HepG2 (cell line): Measurements from ENCODE around the gene BCAS1. TPM values are rescaled to one million over a fixed set of nuclear protein-coding genes. Genes with fewer than 3 reads are reported as not detected.

Experiments
- AGO2 ChIP-seq: fragments of 200-400 bp; formaldehyde crosslinking; optimal IDR thresholded peaks from 2 replicates; pipeline ENCODE3; 2017; ENCODE audit warnings: mild to moderate bottlenecking, low read depth, low read length, moderate library complexity
- ATF5 ChIP-seq: sonication (generic); formaldehyde crosslinking; IDR thresholded peaks from 2 replicates; pipeline ENCODE4 v1.4.0; 2020; ENCODE audit warnings: mild to moderate bottlenecking, low read depth, missing genetic modification reagents
- CENPX ChIP-seq: sonication (generic); formaldehyde crosslinking; IDR thresholded peaks from 2 replicates; pipeline ENCODE4 v1.9.0; 2021; ENCODE audit warnings: mild to moderate bottlenecking, missing genetic modification reagents, moderate library complexity
- KAT2B ChIP-seq: fragments of 150-350 bp; IDR thresholded peaks from 2 replicates; pipeline ENCODE4 v1.6.1; 2014; ENCODE audit warnings: low read depth, low read length, borderline replicate concordance
- LRRFIP1 ChIP-seq: sonication (generic); formaldehyde crosslinking; conservative IDR thresholded peaks from 2 replicates; pipeline ENCODE4 v1.4.0; 2020; ENCODE audit warnings: missing genetic modification reagents
- ONECUT2 ChIP-seq: sonication (generic); formaldehyde crosslinking; IDR thresholded peaks from 2 replicates; pipeline ENCODE4 v1.4.0; 2020; ENCODE audit warnings: missing genetic modification reagents
- SNAPC5 ChIP-seq: sonication (generic); formaldehyde crosslinking; IDR thresholded peaks from 2 replicates; pipeline ENCODE4 v1.8.1; 2023; ENCODE audit warnings: mild to moderate bottlenecking, missing genetic modification reagents, borderline replicate concordance
- STAT6 ChIP-seq: sonication (generic); formaldehyde crosslinking; IDR thresholded peaks from 2 replicates; pipeline ENCODE4 v1.4.0; 2020; ENCODE audit warnings: missing genetic modification reagents, mild to moderate bottlenecking, borderline replicate concordance
- TBP ChIP-seq: sonication (generic); formaldehyde crosslinking; IDR thresholded peaks from 2 replicates; pipeline ENCODE4 v1.5.0; 2020; ENCODE audit warnings: missing genetic modification reagents
- ZBTB25 ChIP-seq: IDR thresholded peaks from 2 replicates; pipeline ENCODE4 v1.6.1; 2018; ENCODE audit warnings: missing genetic modification reagents
- ZBTB26 ChIP-seq: IDR thresholded peaks from 2 replicates; pipeline ENCODE4 v1.6.1; 2016; ENCODE audit warnings: missing compliant biosample characterization, missing genetic modification reagents, borderline replicate concordance
- ZHX1 ChIP-seq: sonication (generic); formaldehyde crosslinking; IDR thresholded peaks from 2 replicates; pipeline ENCODE4 v1.8.1; 2022; ENCODE audit warnings: low read depth, mild to moderate bottlenecking, missing genetic modification reagents
- ZNF564 ChIP-seq: sonication (generic); formaldehyde crosslinking; IDR thresholded peaks from 2 replicates; pipeline ENCODE4 v1.8.1; 2023; ENCODE audit warnings: mild to moderate bottlenecking, missing genetic modification reagents
- ZNF781 ChIP-seq: sonication (generic); formaldehyde crosslinking; IDR thresholded peaks from 2 replicates; pipeline ENCODE4 v1.5.1; 2020; ENCODE audit warnings: borderline replicate concordance, mild to moderate bottlenecking, missing genetic modification reagents; ENCODE audit errors: not compliant biosample characterization
- ZNF788 ChIP-seq: sonication (generic); formaldehyde crosslinking; IDR thresholded peaks from 2 replicates; pipeline ENCODE4 v1.5.0; 2020; ENCODE audit warnings: mild to moderate bottlenecking, missing genetic modification reagents, borderline replicate concordance
- ZSCAN29 ChIP-seq: sonication (generic); formaldehyde crosslinking; conservative IDR thresholded peaks from 2 replicates; pipeline ENCODE4 v1.4.0; 2020; ENCODE audit warnings: mild to moderate bottlenecking, missing genetic modification reagents
- polyA plus RNA-seq, 8 experiments: library from polyadenylated mRNA; depleted of rRNA in 3 of 8; stranded (reverse) in 7 of 8; unstranded in 1 of 8; fragments of >200 nt; fragmentation: Illumina TruSeq in 4 of 8; extraction: Trizol in 4 of 8; gene quantifications; 2 replicates each; pipeline versions ENCODE4 v1.2.1 to v1.2.3, GENCODE V29; 2011 to 2016; ENCODE audit warnings: low read depth in 4 of 8, missing spikeins in 1 of 8, mixed read lengths in 1 of 8; ENCODE audit not compliant: insufficient read depth in 1 of 8
- total RNA-seq, 5 experiments: library from RNA; depleted of rRNA; stranded (reverse); fragments of >200 nt; fragmentation: Illumina TruSeq; extraction: Trizol; gene quantifications; 2 replicates each; pipeline ENCODE4 v1.2.3, GENCODE V29; 2016; ENCODE audit warnings: low read depth in 1 of 5

Gene BCAS1
- total and polyA plus RNA-seq, 2 of the 13 experiments (the other 11 are each of a cell fraction or from before 2014, with no cell fraction given), result 0.55 to 0.91 TPM

GRCh38 chr20:54078296-54078984 is 8.0 kb upstream of the BCAS1 start (continued):
- TF ChIP-seq ZHX1 (no peak), ZNF788 (no peak), SNAPC5 (CRISPR knock-in tag) (no peak), ZBTB26 (no peak), KAT2B (no peak), TBP (CRISPR knock-in tag) (no peak), ZSCAN29 (CRISPR knock-in tag) (no peak), ATF5 (no peak), STAT6 (CRISPR knock-in tag) (no peak), LRRFIP1 (CRISPR knock-in tag) (no peak), AGO2 (no peak), ZNF564 (CRISPR knock-in tag) (no peak), ZNF781 (CRISPR knock-in tag) (no peak), CENPX (no peak), ZBTB25 (CRISPR knock-in tag) (no peak), ONECUT2 (CRISPR knock-in tag) (no peak)
